Testis (tissue), 2 donors: ENCODE measurements around the gene RIPPLY1.

Experiments used
- CTCF ChIP-seq, 3 experiments: fragments of 450-650 bp in 2 of 3; fragments of 200-600 bp in 1 of 3; sonication (generic) in 1 of 3; IDR thresholded peaks; one replicate each; pipeline ENCODE4 v1.5.1; 2016 to 2019; ENCODE audit warnings: antibody characterized with exemption in 3 of 3, mild to moderate bottlenecking in 2 of 3, moderate library complexity in 1 of 3
- POLR2A ChIP-seq: fragments of 450-650 bp; IDR thresholded peaks from one replicate; pipeline ENCODE4 v1.6.1; 2017; ENCODE audit warnings: antibody characterized with exemption, mild to moderate bottlenecking, moderate library complexity

- TF ChIP-seq CTCF (IDR thresholded peaks at IDR 0.05) (no peak), POLR2A (no peak)
Observed at GRCh38 chrX:106905064-106905708, 2.0 kb upstream of the RIPPLY1 start.
